A172 (cell line): ENCODE data around the gene MYH6. TPM values are rescaled to one million over a fixed set of nuclear protein-coding genes. Genes with fewer than 3 reads are reported as not detected.

Experiments used
- DNase-seq: peaks from one replicate; pipeline ENCODE4 v3.0.0-alpha.2; 2015; ENCODE audit warnings: low spot score
- total RNA-seq: library from RNA; depleted of rRNA; stranded (reverse); fragments of >200 nt; shearing (Covaris generic); gene quantifications from 2 replicates; pipeline ENCODE4 v1.2.3, GENCODE V29; 2014

Gene MYH6
- total RNA-seq, 1 experiment from 2014 or later, result not detected

GRCh38 chr14:23377573-23378563, 30.2 kb downstream of the MYH6 start:
- no peak for DNase-seq

DNA sequence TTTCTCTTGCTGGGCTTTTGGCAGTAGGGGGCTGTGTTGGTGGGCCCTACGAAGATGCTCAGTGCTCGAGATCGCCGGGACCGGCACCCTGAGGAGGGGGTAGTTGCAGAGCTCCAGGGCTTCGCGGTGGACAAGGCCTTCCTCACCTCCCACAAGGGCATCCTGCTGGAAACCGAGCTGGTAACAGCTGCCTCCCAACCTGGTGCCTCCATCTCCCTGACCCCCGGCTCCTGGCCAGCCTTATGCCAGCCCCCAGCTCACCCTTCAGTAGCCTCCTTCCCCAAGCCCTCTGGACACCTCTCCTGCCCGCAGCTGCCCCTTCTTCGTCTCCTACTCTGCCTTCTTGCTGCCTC, 30.9 kb downstream of the MYH6 start:
- DNase-seq, result no peak

GRCh38 chr14:23376482-23377197, 31.4 kb downstream of the MYH6 start, which contains the start of gene CMTM5:
TSS of gene CMTM5 (plus strand) at chr14:23377046. CDS start at chr14:23377252, 206 bp downstream.
- DNase-seq, result no peak

DNA sequence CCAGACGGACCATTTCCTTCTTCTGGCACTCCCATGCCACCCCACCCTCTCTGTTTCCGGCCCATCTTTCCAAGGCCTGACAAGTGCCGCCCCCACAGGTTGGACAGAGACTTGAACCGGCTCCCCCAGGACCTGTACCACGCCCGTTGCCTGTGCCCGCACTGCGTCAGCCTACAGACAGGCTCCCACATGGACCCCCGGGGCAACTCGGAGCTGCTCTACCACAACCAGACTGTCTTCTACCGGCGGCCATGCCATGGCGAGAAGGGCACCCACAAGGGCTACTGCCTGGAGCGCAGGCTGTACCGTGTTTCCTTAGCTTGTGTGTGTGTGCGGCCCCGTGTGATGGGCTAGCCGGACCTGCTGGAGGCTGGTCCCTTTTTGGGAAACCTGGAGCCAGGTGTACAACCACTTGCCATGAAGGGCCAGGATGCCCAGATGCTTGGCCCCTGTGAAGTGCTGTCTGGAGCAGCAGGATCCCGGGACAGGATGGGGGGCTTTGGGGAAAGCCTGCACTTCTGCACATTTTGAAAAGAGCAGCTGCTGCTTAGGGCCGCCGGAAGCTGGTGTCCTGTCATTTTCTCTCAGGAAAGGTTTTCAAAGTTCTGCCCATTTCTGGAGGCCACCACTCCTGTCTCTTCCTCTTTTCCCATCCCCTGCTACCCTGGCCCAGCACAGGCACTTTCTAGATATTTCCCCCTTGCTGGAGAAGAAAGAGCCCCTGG, 32.4 kb downstream of the MYH6 start:
- no peak for DNase-seq

GRCh38 chr14:23373041-23373440, 35.0 kb downstream of the MYH6 start:
- DNase-seq, result no peak

DNA sequence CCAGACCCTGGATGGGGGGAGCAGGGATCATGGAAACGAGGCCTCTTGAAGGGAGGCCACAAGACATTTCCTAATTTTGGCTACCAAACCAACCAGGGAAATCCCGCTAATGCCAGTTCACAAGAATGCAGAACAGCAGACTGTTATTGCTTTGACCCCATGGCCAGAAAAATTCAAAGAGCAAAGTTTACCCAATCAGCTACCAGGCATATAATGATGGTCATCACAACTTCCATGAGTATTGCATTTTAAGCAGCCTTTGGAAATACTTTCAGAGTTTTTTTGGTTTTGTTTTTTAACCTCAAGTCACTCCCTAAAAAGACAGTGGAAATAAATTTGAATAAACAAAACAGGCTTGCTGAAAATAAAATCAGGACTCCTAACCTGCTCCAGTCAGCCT, 35.6 kb downstream of the MYH6 start, which contains the start of gene IL25:
Gene IL25, plus strand, starts transcription at position 301 of the 400 bp plus-strand sequence.
- DNase-seq, result no peak

- DNase-seq, result no peak
These were observed 36.2 kb downstream of the MYH6 start for GRCh38 chr14:23371865-23372264.

DNA sequence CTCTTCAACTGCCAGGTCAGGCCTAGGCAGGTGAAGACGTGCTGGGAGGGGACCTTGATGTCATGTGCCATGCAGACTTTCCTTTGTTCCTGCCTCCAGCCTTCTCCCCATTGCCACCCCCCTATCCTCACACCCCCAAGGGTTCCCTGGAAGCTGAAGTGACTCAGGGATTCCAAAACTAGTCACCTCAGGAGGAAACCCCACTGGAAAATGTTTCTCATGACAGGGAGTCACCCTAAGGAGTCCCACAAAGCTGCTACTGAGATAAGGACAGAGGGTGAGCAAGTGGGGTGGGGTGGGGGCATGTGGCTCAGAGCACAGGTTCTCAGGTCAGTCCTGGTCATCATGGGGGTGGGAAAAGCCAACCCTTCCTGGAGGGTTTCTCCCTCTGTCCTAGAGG, 37.9 kb downstream of the MYH6 start:
- DNase-seq, result no peak

- DNase-seq, result no peak
These were observed 41.6 kb downstream of the MYH6 start for GRCh38 chr14:23366426-23366921.

GRCh38 chr14:23365732-23366425, 42.2 kb downstream of the MYH6 start:
- DNase-seq, result no peak

GRCh38 chr14:23365036-23365731, 42.9 kb downstream of the MYH6 start, which contains the start of gene EFS:
TSS of gene EFS (minus strand) at chr14:23365172. CDS start at chr14:23365025, 147 bp downstream.
- DNase-seq, result no peak

- no peak for DNase-seq
These were observed 43.7 kb downstream of the MYH6 start for GRCh38 chr14:23364164-23365035.

DNA sequence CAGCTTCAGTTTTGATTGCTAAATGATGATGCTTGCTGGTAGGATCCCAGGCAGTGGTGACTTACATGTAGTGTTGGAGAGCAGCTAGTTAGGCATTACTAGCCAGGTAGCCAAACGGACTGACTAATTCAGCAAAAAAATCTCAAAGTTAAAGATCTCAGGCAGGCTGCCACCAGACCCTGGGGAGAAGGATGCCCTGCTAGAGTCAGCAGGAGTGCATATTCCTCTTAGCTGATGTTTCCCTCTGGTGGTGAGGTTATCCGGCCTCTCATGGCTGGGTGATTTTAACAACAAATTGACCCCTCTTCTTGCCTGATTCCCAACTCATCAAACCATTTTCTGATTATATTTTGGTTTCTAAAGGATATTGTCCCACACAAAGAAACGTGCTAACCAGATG, 45.9 kb downstream of the MYH6 start:
- no peak for DNase-seq

DNA sequence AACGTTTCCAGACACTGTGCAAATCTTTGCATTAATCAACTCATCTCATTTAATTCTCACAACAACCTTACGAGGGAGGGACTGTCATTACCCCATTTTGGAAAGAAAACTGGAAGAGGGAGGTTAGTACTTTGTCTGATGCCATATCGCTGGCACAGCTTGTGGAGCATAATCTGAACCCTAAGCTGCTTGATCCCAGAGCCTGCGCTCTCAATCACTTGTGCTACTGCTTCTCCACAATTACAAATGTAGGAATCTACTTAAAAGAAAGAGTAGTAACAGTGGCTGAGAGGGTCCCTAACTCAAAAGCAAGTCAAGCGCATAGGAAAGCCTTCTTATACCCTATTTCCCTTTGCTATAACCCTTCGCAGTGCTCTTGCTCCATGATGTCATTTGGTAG, 46.3 kb downstream of the MYH6 start:
- no peak for DNase-seq

- DNase-seq, result no peak
These were observed 46.8 kb downstream of the MYH6 start for GRCh38 chr14:23361320-23361719.

- no peak for DNase-seq
These were observed 47.6 kb downstream of the MYH6 start for GRCh38 chr14:23360496-23360895.

DNA sequence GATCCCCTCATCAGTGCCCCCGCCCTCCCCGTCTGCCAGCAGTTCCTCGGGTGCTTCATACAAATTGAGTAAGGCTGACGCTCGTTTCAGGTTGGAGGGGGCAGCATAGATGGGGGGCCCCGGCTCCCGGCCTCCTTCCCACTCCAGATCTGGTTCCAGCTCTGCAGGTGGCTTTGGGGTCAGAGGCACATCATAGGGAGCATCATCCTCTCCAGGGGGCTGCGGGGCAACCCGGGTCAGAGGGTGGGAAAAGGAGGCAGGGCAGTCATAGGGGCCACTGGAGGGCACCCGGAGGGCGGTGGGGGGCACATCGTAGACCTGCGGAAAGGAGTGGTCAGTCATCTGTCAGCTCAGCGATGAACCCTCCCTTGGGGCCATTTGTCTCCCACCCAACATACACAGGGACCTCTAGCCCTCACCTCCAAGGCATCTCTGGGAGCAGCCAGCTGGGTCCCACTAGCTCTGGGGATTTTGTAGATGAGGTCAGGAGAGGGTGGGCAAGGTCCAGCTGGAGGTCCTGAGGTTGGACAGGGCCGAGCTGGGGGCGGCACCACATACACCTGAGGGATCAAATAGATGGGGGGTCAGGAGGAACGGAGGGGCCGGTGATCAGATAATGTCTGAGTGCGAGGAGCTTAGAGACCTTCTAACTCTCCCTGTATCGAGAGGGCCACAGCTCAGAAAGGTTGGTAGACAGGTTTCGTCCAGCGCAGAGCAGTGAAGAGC, 48.2 kb downstream of the MYH6 start:
- DNase-seq, result no peak

DNA sequence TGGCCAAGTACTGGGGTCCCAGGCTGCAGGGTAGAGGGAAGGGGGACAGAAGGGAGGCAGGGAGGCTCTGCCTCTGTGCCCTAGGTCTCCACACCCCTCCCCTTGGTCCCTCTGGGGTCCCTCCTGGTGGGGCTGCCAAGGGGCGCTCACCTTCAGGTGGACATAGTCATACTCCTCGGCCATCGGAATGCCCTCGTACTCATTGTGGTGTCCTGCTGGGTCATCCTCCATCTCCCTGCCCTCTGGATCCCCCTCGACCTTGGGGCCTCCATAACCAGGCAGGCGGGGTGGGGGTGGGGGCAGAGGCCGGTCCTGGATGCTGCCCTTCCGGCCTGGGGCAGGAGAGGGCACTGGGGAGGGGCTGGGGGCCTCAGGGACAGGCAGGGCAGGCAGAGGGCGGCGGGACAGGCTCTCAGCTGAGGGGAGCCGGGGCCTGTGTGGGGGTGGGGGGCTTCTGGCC, 48.9 kb downstream of the MYH6 start:
- no peak for DNase-seq
